ENCODE results near the gene PLP1.
"Not testable (repeated sequence)": the region's sequence is repeated elsewhere in the genome, so short reads cannot be mapped to it uniquely, and the experiment has no call there.

PLP1 gene

DNA sequence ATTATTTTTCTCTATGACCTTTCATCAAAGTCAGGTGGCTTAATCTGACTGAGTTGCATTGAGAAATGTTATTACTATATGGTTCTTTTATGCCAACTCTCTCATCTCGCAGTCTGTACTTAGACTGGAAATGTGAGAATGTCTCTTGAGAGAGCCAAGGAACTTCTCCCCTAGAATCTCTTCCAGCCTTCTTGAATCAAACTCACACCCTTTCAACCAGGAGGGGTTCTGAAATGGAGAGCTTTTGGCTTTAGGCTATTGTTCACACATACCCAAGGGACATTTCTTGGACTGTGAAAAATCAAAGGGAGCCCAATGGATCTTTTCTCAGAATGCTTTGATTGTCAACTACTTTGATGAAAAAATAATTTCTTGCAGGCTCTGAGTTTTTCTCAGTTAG, 5.1 kb downstream of the PLP1 start:
- DNase-seq: no peak

DNA sequence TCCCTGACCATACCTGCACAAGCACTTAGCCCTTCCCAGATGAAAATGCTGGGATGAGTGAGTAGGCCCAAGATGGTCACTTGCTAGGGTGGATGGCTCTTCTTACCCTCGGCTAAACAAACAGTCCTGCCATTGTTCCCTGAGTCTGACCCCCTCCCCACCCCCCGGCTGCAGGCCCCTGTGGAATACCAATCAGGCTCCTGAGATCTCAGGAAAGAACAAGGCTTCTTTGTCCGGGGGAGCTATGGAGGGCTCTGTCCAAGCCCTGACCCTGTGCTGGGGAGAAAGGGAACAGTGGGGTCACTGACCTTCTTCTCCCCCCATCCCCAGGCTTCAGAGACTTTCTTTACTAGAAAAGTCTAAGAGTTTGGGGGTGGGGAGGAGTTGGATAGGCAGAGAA, 6.0 kb downstream of the PLP1 start:
- DNase-seq: no peak

DNA sequence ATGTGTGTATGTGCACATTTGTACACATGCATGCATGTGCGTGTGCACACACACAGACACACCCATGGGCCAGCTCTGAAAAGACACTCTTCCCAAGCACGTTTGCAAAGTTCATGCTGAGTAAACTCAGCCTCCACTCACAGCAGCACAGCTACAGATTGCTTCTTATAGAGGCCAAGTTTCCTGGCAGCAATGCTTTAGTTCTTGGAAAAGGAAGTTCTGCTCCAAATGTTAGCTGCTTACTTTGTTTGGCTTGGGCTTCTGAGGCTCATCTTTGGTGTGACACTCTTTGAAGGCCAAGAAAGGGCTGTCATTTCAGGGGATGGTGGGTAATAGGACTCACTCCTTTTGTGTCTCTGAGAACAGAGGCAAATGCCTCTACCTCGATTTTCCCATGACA, 6.6 kb downstream of the PLP1 start:
- no peak for DNase-seq

DNA sequence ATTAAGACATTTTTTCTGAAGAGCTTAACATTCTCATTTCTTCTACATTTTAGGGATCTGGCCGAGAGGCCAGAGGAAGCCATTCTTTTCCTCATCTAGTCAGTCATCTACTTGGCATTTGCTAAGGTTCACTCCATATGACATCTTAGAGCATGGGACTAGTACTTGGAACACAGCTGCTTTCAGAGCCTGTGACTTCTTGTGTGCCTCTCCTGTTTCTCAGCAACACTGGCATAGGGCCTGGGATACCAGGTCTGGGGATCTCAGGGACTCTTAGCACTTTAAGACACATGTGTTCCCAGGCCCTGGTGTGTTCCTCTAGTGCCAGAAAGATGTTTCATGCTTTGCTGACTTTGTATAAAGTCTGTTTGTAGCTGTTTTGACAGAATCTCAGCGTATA, 7.3 kb downstream of the PLP1 start:
- DNase-seq: no peak

DNA sequence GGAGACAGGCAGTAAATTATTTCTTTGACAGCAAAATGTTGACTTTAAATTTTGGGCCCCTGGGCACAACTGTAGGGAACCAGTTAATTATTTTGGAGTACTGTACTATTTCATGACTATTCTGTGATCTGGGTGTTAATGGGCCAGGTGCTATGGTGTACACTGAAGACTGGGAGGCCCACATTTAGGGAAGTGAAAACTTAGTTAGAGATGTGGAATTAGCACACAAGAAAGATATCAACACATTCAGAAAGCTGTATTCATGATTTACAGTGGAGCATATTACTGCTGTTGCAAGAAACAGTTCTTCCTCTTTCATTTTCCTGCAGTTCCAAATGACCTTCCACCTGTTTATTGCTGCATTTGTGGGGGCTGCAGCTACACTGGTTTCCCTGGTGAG, 12.4 kb downstream of the PLP1 start:
- DNase-seq: no peak

DNA sequence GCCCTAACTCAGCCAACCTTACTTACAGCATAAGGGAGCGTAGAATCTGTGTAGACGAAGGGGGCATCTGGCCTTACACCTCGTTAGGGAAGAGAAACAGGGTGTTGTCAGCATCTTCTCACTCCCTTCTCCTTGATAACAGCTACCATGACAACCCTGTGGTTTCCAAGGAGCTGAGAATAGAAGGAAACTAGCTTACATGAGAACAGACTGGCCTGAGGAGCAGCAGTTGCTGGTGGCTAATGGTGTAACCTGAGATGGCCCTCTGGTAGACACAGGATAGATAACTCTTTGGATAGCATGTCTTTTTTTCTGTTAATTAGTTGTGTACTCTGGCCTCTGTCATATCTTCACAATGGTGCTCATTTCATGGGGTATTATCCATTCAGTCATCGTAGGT, 14.6 kb downstream of the PLP1 start:
- no peak for DNase-seq

DNA sequence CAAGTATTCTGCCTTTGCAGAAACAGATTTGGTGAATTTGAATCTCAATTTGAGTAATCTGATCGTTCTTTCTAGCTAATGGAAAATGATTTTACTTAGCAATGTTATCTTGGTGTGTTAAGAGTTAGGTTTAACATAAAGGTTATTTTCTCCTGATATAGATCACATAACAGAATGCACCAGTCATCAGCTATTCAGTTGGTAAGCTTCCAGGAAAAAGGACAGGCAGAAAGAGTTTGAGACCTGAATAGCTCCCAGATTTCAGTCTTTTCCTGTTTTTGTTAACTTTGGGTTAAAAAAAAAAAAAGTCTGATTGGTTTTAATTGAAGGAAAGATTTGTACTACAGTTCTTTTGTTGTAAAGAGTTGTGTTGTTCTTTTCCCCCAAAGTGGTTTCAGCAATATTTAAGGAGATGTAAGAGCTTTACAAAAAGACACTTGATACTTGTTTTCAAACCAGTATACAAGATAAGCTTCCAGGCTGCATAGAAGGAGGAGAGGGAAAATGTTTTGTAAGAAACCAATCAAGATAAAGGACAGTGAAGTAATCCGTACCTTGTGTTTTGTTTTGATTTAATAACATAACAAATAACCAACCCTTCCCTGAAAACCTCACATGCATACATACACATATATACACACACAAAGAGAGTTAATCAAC, 15.3 kb downstream of the PLP1 start:
- no peak for DNase-seq

DNA sequence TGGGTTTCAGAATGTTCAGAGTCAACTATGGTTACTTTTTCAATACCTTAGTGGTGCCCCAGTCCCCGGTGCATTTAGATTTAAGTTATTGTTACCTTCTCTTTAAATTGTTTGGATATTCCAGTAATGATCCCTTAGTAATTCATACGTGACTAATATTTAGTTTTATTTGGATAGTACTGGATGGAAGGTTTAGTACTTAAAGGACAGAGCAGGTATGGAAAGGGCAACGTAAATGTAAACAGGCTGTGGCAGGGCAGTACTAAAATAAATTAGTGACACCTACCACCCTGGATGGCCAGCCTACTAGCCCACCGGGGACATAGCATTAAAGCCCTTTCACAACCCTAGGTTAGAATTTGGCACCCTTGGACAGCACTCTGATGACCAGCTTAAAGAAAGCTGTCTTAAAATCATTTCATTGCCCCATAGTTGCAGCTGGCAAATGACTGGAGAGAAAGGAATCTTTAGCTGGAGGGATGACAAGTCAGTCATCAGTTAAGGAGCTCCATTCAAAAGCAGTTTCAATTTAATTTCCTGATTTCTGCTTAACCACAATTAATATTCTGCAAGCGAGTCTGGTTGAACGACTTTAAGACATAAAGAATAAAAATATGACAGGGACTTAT, 16.4 kb downstream of the PLP1 start:
- DNase-seq: no peak

DNA sequence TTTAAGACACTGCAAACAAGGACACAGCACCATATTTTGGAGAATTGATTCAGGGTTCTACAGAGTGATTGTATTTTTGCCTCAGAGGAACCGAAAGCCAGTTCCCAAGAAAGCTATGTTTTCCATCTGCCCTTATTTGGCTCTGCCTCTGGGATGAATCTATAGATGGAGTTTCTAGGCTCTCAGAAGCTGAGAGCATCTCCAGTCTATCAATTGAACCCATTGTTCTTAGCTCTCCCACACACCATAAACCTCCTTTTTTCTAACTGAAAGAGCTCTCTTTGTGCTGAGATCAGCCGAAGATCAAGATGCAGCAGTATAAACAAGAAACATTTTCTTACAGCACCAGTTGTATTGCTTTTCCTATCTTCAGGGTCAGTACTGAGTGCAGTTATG, 16.9 kb downstream of the PLP1 start:
- no peak for DNase-seq

DNA sequence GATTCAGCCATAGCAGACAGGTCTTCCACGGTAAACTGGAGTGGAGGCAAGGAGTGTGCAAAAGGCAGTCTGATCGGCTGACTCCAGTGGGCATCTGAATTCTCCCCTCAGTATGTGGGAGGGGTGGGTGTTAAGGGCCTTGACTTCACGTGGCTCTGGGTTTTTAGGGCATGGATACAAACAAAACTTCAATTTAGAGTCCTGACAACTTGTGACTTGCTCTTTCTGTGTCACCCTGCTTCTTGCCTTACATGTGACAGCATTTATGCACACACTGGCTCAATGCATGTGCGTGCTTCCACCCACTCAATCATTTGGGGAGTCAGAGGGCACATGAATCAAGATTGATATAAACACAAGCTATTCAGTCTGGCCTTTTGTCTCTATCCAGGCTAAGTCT, 17.5 kb downstream of the PLP1 start:
- no peak for DNase-seq

DNA sequence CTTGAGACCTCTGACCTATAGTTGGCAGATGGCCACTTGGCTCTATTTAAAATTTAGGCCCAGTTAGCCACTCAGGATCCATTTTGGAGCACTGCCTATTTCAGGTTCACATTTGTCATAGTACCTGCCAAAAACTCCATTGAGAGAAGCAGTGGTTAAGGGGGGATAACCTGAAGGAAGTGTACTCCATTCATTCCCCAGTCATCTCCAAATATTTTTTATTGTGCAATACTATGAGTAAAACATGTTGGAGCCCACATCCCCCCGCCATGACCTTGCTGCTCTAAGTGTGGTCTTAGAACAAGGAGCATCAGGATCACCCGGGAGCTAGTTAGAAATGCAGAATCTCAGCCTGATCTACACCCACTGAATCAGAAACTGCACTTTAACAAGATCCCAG, 21.1 kb downstream of the PLP1 start:
- no peak for DNase-seq

DNA sequence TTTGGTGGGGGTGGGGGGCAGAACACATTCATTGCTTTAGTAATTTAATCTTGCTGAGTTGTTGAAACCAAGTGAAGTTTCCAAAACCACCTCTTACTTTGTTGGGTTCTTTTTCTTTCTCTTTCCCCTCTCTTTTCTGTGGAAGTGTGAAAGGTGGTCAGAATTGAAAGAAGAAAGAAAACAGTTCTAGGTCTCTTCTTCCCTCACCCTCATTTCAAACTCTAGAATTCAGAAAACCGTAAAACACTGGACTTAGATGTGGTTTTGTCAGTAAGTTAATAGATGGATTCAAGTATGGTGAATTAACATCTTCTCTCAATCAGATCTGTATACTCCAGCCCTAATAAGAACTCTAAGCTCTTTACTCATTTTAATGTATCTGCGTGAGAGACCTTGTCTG, 23.7 kb downstream of the PLP1 start:
- DNase-seq: no peak

DNA sequence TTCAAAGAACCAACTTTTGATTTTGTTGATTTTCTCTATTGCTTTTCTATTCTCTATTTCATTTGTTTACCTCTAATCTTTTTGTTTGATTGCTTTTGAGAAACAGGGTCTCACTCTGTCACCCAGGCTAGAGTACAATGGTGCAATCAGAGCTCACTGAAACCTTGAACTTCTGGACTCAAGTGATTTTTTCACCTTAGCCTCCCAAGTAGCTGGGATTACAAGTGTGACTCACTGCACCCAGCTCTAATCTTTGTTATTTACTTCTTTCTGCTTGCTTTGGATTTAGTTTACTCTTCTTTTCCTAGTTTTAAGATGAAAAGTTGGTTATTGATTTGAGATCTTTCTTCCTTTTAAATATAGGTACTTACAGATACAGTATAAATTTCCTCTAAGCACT, 29.2 kb downstream of the PLP1 start:
- DNase-seq: no peak

DNA sequence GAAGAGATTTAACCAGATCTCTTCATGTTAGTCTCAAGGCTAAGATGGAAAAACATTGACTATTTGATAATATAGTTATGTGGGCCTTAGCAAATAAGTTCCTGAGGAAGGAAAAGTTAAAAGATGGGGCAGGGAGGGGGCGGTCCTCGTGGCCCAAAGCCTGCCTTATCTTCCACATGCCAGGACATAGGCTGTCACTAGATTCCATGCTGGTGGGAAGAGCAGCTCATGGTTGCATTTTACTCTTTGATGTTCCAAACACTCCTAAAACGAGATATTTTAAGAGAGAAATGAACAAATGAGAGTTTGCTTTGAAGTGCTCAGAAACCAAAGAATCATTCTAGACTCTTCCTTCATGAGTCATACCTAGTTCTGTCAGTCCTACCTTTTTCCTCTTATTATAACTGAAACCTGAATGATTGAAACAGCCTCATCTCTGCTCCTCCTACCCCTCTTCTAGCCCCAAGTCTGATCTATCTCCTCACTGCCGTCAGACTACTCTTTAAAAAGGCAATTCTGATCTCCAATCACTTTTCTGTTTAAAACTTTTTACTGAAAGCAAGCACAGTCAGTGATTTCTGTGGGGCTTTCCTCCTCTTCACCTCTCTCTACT, 30.3 kb downstream of the PLP1 start:
- no peak for DNase-seq

DNA sequence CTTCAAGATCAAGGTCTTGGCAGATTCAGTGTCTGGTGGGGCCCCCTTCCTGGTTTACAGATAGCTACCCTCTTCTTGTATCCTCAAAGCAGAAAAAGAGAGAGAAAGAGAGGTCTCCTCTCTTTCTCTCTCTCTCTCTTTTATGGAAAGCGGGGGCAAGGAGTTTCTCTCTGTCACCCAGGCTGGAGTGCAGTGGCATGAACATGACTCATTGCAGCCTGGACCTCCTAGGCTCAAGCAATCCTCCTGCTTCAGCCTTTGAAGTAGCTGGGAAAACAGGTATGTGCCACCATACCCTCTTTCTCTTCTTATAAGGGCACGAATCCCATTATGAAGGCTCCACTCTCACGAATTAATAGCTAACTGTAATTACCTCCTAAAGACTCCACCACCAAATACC, 35.2 kb downstream of the PLP1 start:
- DNase-seq: no peak

DNA sequence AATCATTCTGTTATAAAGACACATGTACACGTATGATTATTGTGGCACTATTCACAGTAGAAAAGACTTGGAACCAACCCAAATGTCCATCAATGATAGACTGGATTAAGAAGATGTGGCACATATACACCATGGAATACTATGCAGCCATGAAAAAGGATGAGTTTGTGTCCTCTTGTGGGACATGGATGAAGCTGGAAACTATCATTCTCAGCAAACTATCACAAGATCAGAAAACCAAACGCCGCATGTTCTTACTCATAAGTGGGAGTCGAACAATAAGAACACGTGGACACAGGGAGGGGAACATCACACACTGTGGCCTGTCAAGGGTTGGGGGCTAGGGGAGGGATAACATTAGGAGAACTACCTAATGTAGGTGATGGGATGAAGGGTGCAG, 40.5 kb downstream of the PLP1 start:
- DNase-seq: not testable (repeated sequence)

DNA sequence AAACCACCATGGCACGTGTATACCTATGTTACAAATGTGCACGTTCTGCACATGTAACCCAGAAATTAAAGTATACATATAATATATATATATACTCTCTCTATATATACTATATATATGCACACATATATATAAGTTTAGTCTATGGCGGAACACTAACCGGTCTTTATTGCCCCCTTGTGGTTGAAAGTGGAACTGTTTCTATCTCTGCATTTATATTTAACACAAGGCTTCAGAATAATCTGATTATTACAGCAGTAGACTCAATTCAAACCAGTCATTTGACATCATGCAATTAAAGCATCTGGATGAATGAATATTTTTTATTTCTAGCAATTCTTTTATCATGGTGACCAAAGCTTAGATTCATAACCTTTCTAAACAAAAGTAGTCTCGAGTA, 40.9 kb downstream of the PLP1 start:
- DNase-seq: peak in 1 of 2 donors; percentile 61

DNA sequence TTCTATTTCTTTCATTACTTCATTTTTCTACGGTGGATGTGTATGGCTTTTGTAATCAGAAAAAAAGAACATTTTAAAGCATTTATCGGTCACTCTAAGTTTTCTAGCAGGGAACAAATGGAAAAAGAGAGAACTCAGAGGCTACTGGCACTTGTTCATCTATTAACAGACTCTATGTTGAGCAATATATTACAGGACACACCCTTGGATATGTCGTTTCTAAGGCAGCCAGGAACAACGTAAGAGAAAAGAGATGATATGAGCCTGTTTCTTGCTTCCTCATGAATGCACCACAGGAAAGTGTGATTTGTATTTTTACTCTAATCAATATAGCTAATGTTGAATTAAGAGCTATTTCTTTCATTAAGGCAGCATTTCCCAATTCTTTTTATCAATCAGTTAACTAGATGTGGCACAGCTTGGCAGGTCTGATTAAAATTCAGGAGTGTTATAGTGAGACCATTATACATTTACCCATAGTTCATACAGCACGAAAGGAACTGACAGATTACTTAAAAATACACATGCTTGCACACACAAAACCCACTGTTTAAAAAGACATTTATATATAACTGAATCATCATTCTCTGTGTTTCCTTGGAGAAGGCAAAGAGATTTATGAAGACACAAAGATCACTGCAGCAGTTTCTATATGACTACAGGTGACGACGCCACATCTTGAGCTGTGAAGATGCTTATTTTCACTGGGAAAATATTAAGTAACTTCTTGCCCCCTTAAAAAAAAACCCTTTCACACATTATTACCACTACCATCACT, 42.4 kb downstream of the PLP1 start:
- DNase-seq: no peak

DNA sequence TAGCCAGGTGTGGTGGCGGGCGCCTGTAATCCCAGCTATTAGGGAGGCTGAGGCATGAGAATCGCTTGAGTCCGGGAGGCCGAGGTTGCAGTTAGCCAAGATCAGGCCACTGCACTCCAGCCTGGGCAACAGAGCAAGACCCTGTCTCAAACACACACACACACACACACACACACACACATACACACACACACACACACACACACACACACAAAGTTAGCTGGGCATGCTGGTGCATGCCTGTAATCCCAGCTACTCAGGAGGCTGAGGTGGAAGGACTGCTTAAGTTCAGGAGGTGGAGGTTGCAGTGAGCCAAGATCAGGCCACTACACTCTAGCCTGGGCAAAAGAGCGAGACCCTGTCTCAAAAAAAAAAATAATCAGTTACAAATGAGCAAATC, 44.2 kb downstream of the PLP1 start:
- DNase-seq: not testable (repeated sequence)

DNA sequence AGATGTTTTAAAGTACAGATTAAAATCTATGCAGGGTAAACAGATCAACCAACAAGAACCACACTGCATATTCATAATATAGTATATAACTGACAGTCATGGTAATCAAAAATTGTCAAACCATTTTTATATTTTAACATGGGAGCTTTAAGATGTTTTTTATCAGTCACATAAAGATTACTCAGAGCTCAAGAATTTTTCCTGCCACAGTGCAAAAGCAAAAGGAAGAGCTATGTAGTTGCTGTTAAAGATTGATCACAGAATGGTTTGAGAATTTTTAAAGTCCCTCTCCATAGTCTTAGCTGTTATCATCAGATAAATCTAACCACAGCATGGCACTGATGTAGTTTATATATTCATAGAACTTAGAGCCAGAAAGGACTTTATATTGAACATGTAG, 47.0 kb downstream of the PLP1 start:
- no peak for DNase-seq

DNA sequence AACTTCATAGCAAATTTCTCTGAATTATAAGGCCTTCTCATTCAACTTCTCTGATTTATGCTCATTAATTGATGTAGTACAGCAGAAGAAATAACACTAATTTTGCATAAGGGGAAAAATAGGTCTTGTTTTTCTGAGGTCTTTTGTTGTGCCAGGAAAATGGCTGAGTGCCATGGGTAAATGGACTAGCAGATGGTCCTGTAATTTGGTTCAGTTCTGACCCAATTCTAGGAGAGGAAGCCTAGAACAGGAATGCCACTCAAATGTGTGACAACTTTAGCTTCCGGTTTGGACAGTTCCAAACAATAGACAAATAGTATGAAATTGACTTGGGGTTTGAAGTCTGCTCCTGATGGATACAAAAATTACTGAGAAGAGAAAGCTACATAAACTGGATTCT, 49.2 kb downstream of the PLP1 start:
- DNase-seq: no peak

DNA sequence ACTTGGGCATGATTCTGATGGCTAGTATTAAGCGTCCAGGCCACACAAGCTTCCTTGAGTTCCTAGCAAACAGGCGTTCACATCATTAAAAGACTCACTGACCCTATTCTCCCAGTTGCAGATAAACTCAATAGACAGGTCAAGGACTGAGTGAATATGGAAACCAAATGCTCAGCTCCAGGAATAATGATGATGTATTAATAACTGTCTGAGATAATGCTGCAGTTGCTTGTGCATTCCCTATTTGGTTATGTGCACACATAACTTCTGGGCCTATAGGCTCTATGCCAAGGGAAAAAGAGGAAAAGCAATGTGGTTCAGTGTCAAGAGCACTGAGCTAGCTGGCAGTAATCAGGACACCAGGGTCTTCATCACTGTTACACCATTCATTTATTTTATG, 51.9 kb downstream of the PLP1 start:
- no peak for DNase-seq

DNA sequence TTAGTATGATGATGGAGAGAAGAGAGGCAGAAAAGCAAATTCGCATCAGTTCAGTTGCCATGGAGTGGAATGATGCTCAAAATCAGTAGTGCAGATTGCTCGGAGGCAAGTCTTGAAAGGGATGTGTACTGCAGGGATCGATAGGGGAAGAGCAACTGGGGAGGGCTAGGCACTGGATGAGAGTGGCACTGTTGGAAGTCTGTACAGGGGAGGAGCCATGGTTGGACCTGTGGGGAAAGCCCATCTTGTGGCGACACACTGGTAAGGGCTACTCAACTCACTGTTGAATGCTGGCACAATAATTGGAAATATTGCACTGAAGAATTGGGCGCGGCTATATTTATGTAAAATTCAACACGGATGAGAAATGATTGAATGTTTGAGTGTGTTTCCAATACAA, 54.2 kb downstream of the PLP1 start:
- no peak for DNase-seq

DNA sequence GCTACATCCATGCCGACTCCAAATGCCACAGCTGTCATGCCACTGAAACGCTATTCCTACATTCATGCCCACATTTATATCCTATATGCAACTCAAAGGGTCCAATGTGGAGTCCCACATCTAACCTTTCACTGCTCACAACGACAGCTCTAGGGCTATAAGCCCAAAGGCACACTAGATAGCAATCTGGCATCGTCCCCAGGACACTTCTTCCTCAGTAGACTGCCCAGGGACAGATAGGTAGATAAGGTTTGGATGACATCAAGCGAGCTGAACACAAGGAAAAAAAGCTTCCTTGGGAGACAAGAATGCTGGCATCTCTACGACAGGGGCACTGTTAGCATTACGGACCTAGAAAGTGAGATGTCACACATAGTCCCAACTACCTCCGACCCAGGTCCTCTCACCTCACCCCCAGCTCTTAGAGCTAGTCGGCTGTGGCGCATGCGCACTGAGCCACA, 54.7 kb downstream of the PLP1 start:
- DNase-seq: no peak
